22Rv1 (cell line): ENCODE results near the gene SORT1.

Experiments used
- H3K27ac ChIP-seq: fragments of 450-650 bp; 2 replicates; pipeline ENCODE4 v1.5.1; 2017
- ZFX ChIP-seq: fragments of 450-650 bp; IDR thresholded peaks from 2 replicates; pipeline ENCODE4 v1.6.1; 2017; ENCODE audit warnings: antibody characterized with exemption, borderline replicate concordance
- TF ChIP-seq, protein P1 (sequence below): fragments of 450-650 bp; IDR thresholded peaks from 2 replicates; pipeline ENCODE4 v1.5.1; 2017; ENCODE audit warnings: mild to moderate bottlenecking

The SORT1 gene

GRCh38 chr1:109265741-109266330, 131.9 kb downstream of the SORT1 start:
- H3K27ac ChIP-seq: no peak overlapping the region
- TF ChIP-seq ZFX: no peak
- TF ChIP-seq, protein P1, sequence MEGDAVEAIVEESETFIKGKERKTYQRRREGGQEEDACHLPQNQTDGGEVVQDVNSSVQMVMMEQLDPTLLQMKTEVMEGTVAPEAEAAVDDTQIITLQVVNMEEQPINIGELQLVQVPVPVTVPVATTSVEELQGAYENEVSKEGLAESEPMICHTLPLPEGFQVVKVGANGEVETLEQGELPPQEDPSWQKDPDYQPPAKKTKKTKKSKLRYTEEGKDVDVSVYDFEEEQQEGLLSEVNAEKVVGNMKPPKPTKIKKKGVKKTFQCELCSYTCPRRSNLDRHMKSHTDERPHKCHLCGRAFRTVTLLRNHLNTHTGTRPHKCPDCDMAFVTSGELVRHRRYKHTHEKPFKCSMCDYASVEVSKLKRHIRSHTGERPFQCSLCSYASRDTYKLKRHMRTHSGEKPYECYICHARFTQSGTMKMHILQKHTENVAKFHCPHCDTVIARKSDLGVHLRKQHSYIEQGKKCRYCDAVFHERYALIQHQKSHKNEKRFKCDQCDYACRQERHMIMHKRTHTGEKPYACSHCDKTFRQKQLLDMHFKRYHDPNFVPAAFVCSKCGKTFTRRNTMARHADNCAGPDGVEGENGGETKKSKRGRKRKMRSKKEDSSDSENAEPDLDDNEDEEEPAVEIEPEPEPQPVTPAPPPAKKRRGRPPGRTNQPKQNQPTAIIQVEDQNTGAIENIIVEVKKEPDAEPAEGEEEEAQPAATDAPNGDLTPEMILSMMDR: no peak

DNA sequence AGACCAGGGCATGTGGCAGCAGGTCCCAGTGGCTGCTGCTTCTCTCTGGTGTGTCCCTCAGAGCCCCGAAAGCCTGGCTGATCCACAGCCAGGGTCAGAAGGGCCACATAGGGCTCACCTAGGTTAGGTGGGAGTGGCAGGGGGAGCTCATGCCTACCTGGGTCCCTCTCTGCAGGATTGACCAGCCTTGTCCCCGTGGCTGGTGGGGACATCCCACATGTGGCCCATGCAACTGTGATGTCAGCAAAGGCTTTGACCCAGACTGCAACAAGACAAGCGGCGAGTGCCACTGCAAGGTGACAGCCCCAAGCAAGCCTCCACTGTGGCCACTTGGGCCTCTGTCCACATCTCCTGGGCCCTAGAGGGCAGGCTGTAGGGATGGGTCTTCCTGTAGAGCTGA, 132.7 kb downstream of the SORT1 start:
- no peak overlapping the region for H3K27ac ChIP-seq
- TF ChIP-seq ZFX: no peak
- TF ChIP-seq, protein P1: no peak

DNA sequence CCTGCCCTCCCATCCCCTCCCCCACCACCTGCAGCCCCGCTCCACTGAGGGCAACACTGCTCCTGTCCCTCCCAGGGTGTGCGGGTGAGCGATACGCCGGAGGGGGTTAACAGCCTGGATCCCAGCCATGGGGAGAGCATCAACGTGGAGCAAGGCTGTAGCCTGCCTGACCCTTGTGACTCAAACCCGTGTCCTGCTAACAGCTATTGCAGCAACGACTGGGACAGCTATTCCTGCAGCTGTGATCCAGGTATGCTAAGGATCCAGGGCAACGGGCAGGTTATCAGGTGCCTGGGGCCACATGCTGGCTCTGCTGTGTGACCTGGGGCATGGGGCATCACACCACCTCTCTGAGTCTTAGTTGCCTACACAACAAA, 133.4 kb downstream of the SORT1 start:
- H3K27ac ChIP-seq: no peak overlapping the region
- no peak for TF ChIP-seq ZFX
- TF ChIP-seq, protein P1: no peak

DNA sequence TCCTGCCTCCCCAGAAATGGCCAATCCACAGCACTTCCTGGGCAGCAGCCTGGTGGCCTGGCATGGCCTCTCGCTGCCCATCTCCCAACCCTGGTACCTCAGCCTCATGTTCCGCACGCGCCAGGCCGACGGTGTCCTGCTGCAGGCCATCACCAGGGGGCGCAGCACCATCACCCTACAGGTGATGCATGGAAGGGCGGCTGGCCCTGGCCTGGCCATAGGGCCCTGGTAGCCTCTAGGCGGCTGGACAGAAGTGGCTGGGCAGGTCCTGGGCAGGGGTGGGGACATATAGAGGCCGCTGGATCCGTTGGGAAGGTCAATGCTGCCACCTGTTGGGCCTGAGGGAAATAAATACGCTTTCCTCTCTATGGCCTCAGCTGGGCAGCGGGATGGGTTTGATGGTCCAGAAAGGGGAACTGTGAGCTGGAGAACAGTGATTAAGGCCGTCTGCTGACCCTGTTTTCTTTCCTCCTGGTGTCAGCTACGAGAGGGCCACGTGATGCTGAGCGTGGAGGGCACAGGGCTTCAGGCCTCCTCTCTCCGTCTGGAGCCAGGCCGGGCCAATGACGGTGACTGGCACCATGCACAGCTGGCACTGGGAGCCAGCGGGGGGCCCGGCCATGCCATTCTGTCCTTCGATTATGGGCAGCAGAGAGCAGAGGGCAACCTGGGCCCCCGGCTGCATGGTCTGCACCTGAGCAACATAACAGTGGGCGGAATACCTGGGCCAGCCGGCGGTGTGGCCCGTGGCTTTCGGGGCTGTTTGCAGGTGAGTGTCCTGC, 133.9 kb downstream of the SORT1 start:
- TF ChIP-seq, protein P1: peak; percentile 97
- no peak for TF ChIP-seq ZFX
- no peak overlapping the region for H3K27ac ChIP-seq

DNA sequence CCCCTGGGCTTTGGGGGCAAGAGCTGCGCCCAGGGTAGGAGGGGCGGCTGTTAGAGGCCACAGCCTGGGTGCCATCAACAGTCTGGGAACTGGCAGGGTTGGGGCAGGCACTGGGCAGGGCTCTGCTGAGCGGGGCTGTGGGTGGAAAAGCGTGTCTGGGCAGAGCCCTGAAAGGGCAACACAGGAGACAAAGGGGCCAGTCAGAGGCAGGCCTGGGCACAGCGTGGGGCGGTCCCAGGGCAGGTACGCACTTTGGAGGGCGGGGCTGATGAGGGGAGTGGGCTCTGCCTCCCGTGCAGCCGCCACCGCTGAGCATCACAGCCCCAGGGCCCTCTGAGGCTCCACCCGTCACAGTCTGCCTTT, 134.5 kb downstream of the SORT1 start:
- TF ChIP-seq, protein P1: no peak
- no peak for TF ChIP-seq ZFX
- peak overlapping the region; percentile 34; the same call in 1 of the 2 replicates for H3K27ac ChIP-seq

GRCh38 chr1:109262231-109263055, 135.3 kb downstream of the SORT1 start:
- TF ChIP-seq, protein P1: no peak
- no peak for TF ChIP-seq ZFX
- peak overlapping the region; percentile 34; the same call in 1 of the 2 replicates for H3K27ac ChIP-seq

GRCh38 chr1:109261578-109261977, 136.1 kb downstream of the SORT1 start:
- TF ChIP-seq, protein P1: no peak
- TF ChIP-seq ZFX: no peak
- no peak overlapping the region for H3K27ac ChIP-seq
